CD4-positive, alpha-beta T cell (primary cell): ENCODE data around the gene RBM28. TPM values are rescaled to one million over a fixed set of nuclear protein-coding genes. Genes with fewer than 3 reads are reported as not detected.

Source experiments
- ATAC-seq: fragments of 200-7000 bp; cut with Tn5 transposase; one replicate; pipeline ENCODE4 v1.10.0; 2022; ENCODE audit warnings: mild to moderate bottlenecking; ENCODE audit not compliant: poor library complexity
- CTCF ChIA-PET: fragments of 350-600 bp; sonication (Branson Sonifier 250); formaldehyde crosslinking; loops from one replicate; lab custom pipeline; 2021; ENCODE audit warnings: antibody characterized with exemption, inconsistent platforms; lab: Charles Lee
- POLR2A ChIA-PET: fragments of 350-600 bp; sonication (Branson Sonifier 250); formaldehyde crosslinking; loops from one replicate; lab custom pipeline; 2021; ENCODE audit warnings: antibody characterized with exemption, inconsistent platforms; lab: Charles Lee
- DNase-seq, 14 experiments: peaks; one replicate each; pipeline ENCODE4 v3.0.0-alpha.2; 2013 to 2020; ENCODE audit warnings: mixed read lengths in 2 of 14
- H3K27ac ChIP-seq, 2 donors: one replicate each; pipeline versions ENCODE4 v1.5.1 to v1.7.0; 2013; ENCODE audit warnings: low read length in 2 of 2, low read depth in 1 of 2, mild to moderate bottlenecking in 1 of 2
- H3K27me3 ChIP-seq, 2 experiments: 1 replicate in 1 of 2; 2 replicates in 1 of 2; pipeline versions ENCODE4 v1.6.1 to v1.7.0; 2013; ENCODE audit warnings: low read length in 2 of 2, control low read depth in 1 of 2, mild to moderate bottlenecking in 1 of 2, moderate library complexity in 1 of 2; ENCODE audit not compliant: insufficient read depth in 2 of 2, control insufficient read depth in 1 of 2
- H3K36me3 ChIP-seq: one replicate; pipeline ENCODE4 v1.6.1; 2013; ENCODE audit warnings: low read length, control low read depth; ENCODE audit not compliant: insufficient read depth
- H3K4me1 ChIP-seq: one replicate; pipeline ENCODE4 v1.6.1; 2013; ENCODE audit warnings: low read length, control low read depth; ENCODE audit not compliant: insufficient read depth
- H3K4me3 ChIP-seq: one replicate; pipeline ENCODE4 v1.5.1; 2013; ENCODE audit warnings: mild to moderate bottlenecking, low read length, moderate library complexity
- H3K9me3 ChIP-seq, 2 experiments: 1 replicate in 1 of 2; 2 replicates in 1 of 2; pipeline versions ENCODE4 v1.6.1 to v1.7.0; 2013; ENCODE audit warnings: low read length in 2 of 2, mild to moderate bottlenecking in 2 of 2, control low read depth in 1 of 2, moderate library complexity in 1 of 2; ENCODE audit not compliant: control insufficient read depth in 1 of 2, insufficient read depth in 1 of 2
- H3K27ac Mint-ChIP-seq: one replicate; pipeline ENCODE4 v1.8.0; 2020; ENCODE audit warnings: mixed read lengths
- H3K27me3 Mint-ChIP-seq: one replicate; pipeline ENCODE4 v1.8.0; 2021; ENCODE audit warnings: mixed read lengths
- H3K36me3 Mint-ChIP-seq: one replicate; pipeline ENCODE4 v1.8.0; 2021; ENCODE audit warnings: low read depth, mixed read lengths
- H3K4me1 Mint-ChIP-seq: one replicate; pipeline ENCODE4 v1.8.0; 2021; ENCODE audit warnings: low read depth, mixed read lengths
- H3K4me3 Mint-ChIP-seq: one replicate; pipeline ENCODE4 v1.8.0; 2020; ENCODE audit warnings: mild to moderate bottlenecking, mixed read lengths
- H3K9me3 Mint-ChIP-seq: one replicate; pipeline ENCODE4 v1.8.0; 2020; ENCODE audit warnings: mixed read lengths
- intact Hi-C, 2 experiments: fragments of 100-400 bp; cut with DNase I in 1 of 2; cut with micrococcal nuclease in 1 of 2; formaldehyde crosslinking; loops; one replicate each; pipeline versions ENCODE4 v1.15.1 to v1.9.0; 2023 to 2025; cut with DNase I, micrococcal nuclease
- total RNA-seq, 174 experiments: library from RNA in 2 of 174; stranded (reverse) in 2 of 174; gene quantifications; one replicate each; pipeline ENCODE4 v1.2.3 and lab custom pipeline; 2021 to 2026
- TF ChIP-seq, protein P1 (sequence below): fragments of 200-600 bp; IDR thresholded peaks from one replicate; pipeline ENCODE4 v1.8.0; 2022; ENCODE audit warnings: antibody characterized with exemption, mild to moderate bottlenecking

RBM28 gene
- total RNA-seq, 2 experiments from 2014 or later: 10.1 to 10.5 TPM

DNA sequence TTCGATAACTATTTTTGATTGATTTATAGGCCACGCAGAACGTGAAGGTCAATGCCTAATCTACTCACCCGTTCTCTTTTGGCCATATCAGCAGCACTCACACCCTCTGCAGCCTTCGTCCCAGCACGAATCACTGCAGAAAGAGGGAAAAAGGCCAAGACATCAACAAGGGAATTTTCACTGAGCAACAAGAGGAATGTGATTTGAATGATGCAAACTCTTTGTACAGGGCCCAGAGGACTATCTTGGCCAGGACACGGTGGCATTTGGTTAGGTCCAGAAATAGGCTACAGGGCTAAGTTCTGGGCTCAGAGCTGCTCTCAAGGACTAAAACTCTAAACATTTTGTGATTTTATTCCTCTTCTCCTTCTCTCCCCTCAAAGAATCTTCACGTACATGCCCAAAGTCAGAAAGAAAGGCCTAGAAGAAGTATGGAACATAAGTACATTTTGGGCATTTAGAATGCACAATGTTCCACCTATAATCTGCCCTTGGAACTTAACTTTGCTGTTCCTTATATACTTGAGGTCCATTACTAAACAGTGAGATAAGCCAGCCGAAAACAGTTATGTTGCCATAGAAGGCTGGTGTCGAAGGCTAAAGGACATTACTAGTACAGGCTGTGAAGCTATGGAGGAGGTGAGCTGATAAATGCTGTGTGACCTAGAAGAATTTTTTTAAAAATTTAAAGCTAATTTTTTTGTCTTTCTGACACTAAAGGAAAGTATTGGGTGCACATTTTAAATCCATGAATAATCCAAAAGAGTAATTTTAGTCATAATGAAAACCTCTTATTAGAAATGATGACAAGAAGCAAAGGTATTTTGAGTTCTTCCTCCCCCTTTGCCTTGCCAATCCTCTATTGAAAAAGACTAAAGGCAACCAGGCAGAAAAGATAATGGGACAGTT lies 20.0 kb downstream of the RBM28 start:
- DNase-seq (no peak), ATAC-seq (no peak)
- no peaks in the 10 kb centered on the region for H3K27me3 ChIP-seq
- POLR2A ChIA-PET: no interaction called here
- Mint-ChIP-seq H3K36me3 (peaks cover 96% of the 10 kb centered on the region), H3K27ac (no peak overlapping the region), H3K9me3 (no peaks in the 10 kb centered on the region), H3K4me3 (no peak overlapping the region), H3K27me3 (no peaks in the 10 kb centered on the region), H3K4me1 (peaks cover 21% of the 10 kb centered on the region)
- H3K36me3 ChIP-seq: peaks cover 75% of the 10 kb centered on the region
- intact Hi-C loops: loop anchor here (5.0 to 10.0 kb wide), 2 partner anchors 611 to 929 kb away; partner anchors contain the start of gene ZNF800 (in 1 of the 2)
- CTCF ChIA-PET: no interaction called here
- no peak overlapping the region for H3K4me3 ChIP-seq
- H3K9me3 ChIP-seq: no peaks in the 10 kb centered on the region
- no peak overlapping the region for H3K27ac ChIP-seq
- TF ChIP-seq, protein P1, sequence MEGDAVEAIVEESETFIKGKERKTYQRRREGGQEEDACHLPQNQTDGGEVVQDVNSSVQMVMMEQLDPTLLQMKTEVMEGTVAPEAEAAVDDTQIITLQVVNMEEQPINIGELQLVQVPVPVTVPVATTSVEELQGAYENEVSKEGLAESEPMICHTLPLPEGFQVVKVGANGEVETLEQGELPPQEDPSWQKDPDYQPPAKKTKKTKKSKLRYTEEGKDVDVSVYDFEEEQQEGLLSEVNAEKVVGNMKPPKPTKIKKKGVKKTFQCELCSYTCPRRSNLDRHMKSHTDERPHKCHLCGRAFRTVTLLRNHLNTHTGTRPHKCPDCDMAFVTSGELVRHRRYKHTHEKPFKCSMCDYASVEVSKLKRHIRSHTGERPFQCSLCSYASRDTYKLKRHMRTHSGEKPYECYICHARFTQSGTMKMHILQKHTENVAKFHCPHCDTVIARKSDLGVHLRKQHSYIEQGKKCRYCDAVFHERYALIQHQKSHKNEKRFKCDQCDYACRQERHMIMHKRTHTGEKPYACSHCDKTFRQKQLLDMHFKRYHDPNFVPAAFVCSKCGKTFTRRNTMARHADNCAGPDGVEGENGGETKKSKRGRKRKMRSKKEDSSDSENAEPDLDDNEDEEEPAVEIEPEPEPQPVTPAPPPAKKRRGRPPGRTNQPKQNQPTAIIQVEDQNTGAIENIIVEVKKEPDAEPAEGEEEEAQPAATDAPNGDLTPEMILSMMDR: no peak
- peaks cover 19% of the 10 kb centered on the region for H3K4me1 ChIP-seq

DNA sequence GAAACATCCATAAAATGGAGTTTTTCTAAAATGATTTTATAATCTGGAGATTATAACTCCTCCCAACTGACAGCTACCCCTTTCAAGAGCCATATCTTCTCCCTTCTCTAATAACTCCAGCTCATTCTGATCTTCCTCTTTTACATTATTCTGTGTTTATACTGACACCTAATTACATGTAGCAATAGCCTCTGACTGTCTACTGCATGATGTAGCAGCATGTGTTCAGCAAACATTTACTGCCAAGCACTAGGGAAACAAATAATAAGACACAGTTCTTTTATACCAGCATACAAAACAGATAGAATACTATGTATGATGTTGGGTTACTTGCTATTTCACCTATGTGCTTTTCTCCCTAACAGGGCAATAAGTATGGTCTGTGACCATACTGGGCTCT lies 20.7 kb downstream of the RBM28 start:
- Histone ChIP-seq H3K9me3 (no peaks in the 10 kb centered on the region), H3K4me3 (no peak overlapping the region), H3K36me3 (peaks cover 75% of the 10 kb centered on the region), H3K27ac (no peak overlapping the region), H3K27me3 (no peaks in the 10 kb centered on the region), H3K4me1 (peaks cover 19% of the 10 kb centered on the region)
- intact Hi-C loops: loop anchor here (5.0 to 10.0 kb wide), 2 partner anchors 611 to 928 kb away; partner anchors contain the start of gene ZNF800 (in 1 of the 2)
- no peak for ATAC-seq
- peaks cover 21% of the 10 kb centered on the region for H3K4me1 Mint-ChIP-seq
- ChIA-PET POLR2A (interaction anchor here (1.1 kb wide), 1 partner anchor 12 kb away, joined by 3 read pairs; no protein-coding TSS in a partner anchor), CTCF (interaction anchor here (1.6 kb wide), 1 partner anchor 11 kb away, joined by 5 read pairs; no protein-coding TSS in a partner anchor)
- TF ChIP-seq, protein P1: no peak
- DNase-seq: no peak
- no peak overlapping the region for H3K4me3 Mint-ChIP-seq
- H3K36me3 Mint-ChIP-seq: peaks cover 96% of the 10 kb centered on the region
- H3K27me3 Mint-ChIP-seq: no peaks in the 10 kb centered on the region
- H3K27ac Mint-ChIP-seq: no peak overlapping the region
- no peaks in the 10 kb centered on the region for H3K9me3 Mint-ChIP-seq

DNA sequence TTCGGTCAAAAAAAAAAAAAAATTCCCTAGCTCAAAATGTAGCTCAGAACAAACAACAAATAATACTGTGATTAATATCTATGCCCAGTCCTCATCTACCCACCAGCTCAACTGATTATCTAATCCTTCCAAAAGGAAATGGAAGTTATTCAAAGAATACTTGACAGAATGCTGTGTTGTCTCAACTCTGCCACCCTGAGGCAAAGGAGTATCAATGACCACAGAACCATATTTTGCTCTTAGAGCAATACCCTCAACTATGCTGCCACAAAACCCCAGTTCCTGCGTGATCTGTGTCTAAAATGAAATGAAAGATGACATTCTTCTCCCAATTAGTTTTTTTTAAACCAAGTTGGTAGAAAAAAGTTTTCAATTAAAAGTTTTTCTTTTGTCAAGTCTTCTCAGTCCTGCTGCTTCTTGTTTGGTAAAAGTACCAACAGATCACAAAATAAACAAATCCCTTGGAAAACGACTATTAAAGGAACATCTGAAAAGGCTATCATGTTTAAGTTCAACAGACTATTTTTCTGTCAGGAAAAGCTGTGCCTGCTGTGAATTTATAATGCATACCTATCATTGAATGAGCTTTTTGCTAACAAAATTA lies 21.6 kb downstream of the RBM28 start:
- DNase-seq: peak in 4 of 14 experiments; percentile 12 to 62 (median 52)
- H3K4me3 Mint-ChIP-seq: no peak overlapping the region
- TF ChIP-seq, protein P1: peak; percentile 34
- H3K27ac Mint-ChIP-seq: peak overlapping the region; percentile 2
- Histone ChIP-seq H3K4me3 (no peak overlapping the region), H3K27me3 (no peaks in the 10 kb centered on the region), H3K9me3 (no peaks in the 10 kb centered on the region), H3K36me3 (peaks cover 78% of the 10 kb centered on the region), H3K27ac (no peak overlapping the region), H3K4me1 (peaks cover 19% of the 10 kb centered on the region)
- no peaks in the 10 kb centered on the region for H3K9me3 Mint-ChIP-seq
- CTCF ChIA-PET: interaction anchor here (1.0 to 1.6 kb wide), 2 partner anchors 8 to 12 kb away, joined by 3 to 5 read pairs; no protein-coding TSS in a partner anchor
- H3K27me3 Mint-ChIP-seq: no peaks in the 10 kb centered on the region
- intact Hi-C loops: loop anchor here (1.0 to 10.0 kb wide), 3 partner anchors 610 to 927 kb away; partner anchors contain the start of gene ZNF800 (in 1 of the 2)
- peaks cover 21% of the 10 kb centered on the region for H3K4me1 Mint-ChIP-seq
- H3K36me3 Mint-ChIP-seq: peaks cover 97% of the 10 kb centered on the region
- peak; percentile 65 for ATAC-seq
- POLR2A ChIA-PET: interaction anchor here (1.1 kb wide), 1 partner anchor 11 kb away, joined by 3 read pairs; no protein-coding TSS in a partner anchor
